ENCODE measurements around the gene NOTO. TPM values are rescaled to one million over a fixed set of nuclear protein-coding genes. Genes with fewer than 3 reads are reported as not detected.

NOTO gene
- total RNA-seq, 1 experiment from 2014 or later, result 0.66 TPM

DNA sequence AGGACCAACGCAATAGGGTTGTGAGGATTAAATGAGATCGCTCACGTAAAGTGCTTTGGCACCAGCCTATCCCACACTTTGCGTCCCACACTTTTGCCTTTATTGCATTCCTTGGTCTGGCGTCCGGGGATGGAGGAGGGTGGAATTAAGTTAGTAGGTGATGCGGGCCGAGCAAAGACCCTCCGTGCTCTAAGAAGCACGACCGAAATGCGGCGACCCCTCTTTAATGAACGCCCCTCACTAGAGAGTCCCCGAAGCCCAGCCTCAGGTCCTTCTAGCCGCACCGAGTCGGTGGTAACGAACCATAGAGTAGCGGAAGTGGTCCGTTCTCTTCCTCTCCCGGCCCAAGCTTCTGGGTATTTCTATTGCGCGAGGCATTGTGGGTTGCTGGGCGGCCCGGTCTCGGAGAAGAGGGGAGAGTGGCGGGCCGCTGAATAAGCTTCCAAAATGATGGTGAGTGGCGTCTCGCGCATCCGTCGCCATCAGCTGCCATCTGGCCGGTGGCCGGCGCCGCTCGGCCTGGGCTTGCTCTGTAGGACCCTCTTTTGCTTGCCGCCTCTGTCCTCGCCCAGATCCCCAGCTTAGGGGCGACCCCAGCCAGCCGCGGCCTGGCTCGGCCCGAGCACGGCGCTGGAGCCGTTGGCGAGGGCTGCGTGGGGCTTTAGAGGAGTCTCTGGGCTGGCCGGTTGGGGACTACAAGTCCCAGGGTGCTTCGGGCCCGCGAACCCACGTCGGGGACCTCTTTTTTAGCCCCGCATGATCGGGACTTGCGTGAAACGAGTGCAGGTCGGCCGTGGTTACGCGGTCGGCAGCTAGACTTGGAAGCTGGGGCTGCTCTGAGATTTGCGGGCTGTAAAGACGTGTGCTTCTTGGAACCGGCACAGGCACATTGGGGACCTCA lies 31.8 kb downstream of the NOTO start, which contains the start of gene CCT7:
TSS of gene CCT7 (plus strand) at position 377 of the 901 bp plus-strand sequence. CDS start at position 448, 71 bp downstream.
- peak; percentile 89 for DNase-seq
- Histone ChIP-seq H4K20me1 (ENCODE audit: control insufficient read depth, insufficient read depth, insufficient read length) (no peaks in the 10 kb centered on the region), H3K9ac (ENCODE audit: extremely low read depth, insufficient read length, low read length) (peak within 1 kb of the TSS; percentile 94), H3K23ac (ENCODE audit: insufficient read length, low read depth, low read length) (no peak within 1 kb of the TSS), H4K91ac (ENCODE audit: insufficient read length, low read depth, low read length) (no peak within 1 kb of the TSS), H3K4me2 (ENCODE audit: insufficient read depth, insufficient read length, low read length) (peak within 1 kb of the TSS; percentile 96), H3K4ac (ENCODE audit: low read depth, low read length) (no peak within 1 kb of the TSS; the same call in 1 of the 2 replicates), H2AK5ac (ENCODE audit: insufficient read length, low read length) (no peak within 1 kb of the TSS), H3T11ph (ENCODE audit: low read length) (no peak within 1 kb of the TSS), H3K79me1 (ENCODE audit: insufficient read depth, low read depth, low read length, poor library complexity, severe bottlenecking) (no peaks in the 10 kb centered on the region), H3K23me2 (ENCODE audit: insufficient read length, low read depth, low read length, poor library complexity, severe bottlenecking) (peaks cover 14% of the 10 kb centered on the region), H2BK5ac (ENCODE audit: insufficient read length, low read length) (no peak within 1 kb of the TSS), H3K9me3 (ENCODE audit: control insufficient read depth, low read depth, low read length) (no peaks in the 10 kb centered on the region), H3K27me3 (ENCODE audit: insufficient read depth, low read length) (no peaks in the 10 kb centered on the region), H2AFZ (ENCODE audit: low read length) (peak within 1 kb of the TSS; percentile 11), H2BK20ac (ENCODE audit: low read depth, low read length, poor library complexity, severe bottlenecking) (no peak within 1 kb of the TSS), H3K18ac (ENCODE audit: insufficient read length, low read depth, low read length) (peak within 1 kb of the TSS; percentile 86), H2BK12ac (ENCODE audit: insufficient read length, low read depth, low read length) (no peak within 1 kb of the TSS), H3K27ac (ENCODE audit: insufficient read length, low read depth, low read length) (no peak within 1 kb of the TSS), H4K5ac (ENCODE audit: insufficient read length, low read depth, low read length) (no peak within 1 kb of the TSS), H4K8ac (replicated peaks; ENCODE audit: insufficient read length, low read depth, low read length) (no peak within 1 kb of the TSS), H3K14ac (ENCODE audit: insufficient read depth, low read length) (peak within 1 kb of the TSS; percentile 83), H2BK15ac (ENCODE audit: low read depth, low read length) (no peak within 1 kb of the TSS), H2BK120ac (ENCODE audit: low read depth, low read length, poor library complexity, severe bottlenecking) (no peak within 1 kb of the TSS), H3K4me1 (ENCODE audit: insufficient read depth, low read length) (peaks cover 8% of the 10 kb centered on the region; the same call in 1 of the 2 replicates), H3K79me2 (ENCODE audit: insufficient read depth, low read length) (peaks cover 38% of the 10 kb centered on the region), H3K56ac (ENCODE audit: insufficient read length, low read depth, low read length) (no peak within 1 kb of the TSS)
- H3K4me1 Mint-ChIP-seq, result peaks cover 34 to 35% of the 10 kb centered on the region in 2 experiments
- no peaks in the 10 kb centered on the region; the same call in 1 of the 2 replicates for H3K27me3 Mint-ChIP-seq (ENCODE audit: low read depth)
- TF ChIP-seq CTCF (conservative IDR thresholded peaks at IDR 0.05), result no peak
- H3K9me3 Mint-ChIP-seq, result no peaks in the 10 kb centered on the region
- H3K4me3 Mint-ChIP-seq, result peak within 1 kb of the TSS; percentile 97 to 99
- H3K27ac Mint-ChIP-seq, result peak within 1 kb of the TSS; percentile 91 to 96 (median 95)
- WGBS (ENCODE audit: extremely low coverage, insufficient read length, low lambda C conversion rate), result no CpG with 5 or more reads among the region's 69 CpGs
- peaks cover 6 to 24% (median 12%) of the 10 kb centered on the region in 3 experiments for H3K36me3 Mint-ChIP-seq (ENCODE audit: insufficient read depth in 1 of 3, low read depth in 3 of 3)

Data from H9 (cell line).